A549 (cell line): ENCODE data around the gene CCR5. TPM values are rescaled to one million over a fixed set of nuclear protein-coding genes. Genes with fewer than 3 reads are reported as not detected.

Experiments
- ATAC-seq, 2 experiments: fragments of 200-7000 bp in 1 of 2; fragments of >200 bp in 1 of 2; cut with Nextera tagmentation in 1 of 2; cut with Tn5 transposase in 1 of 2; 3 replicates each; pipeline versions ENCODE4 v1.8.0 to v1.9.1; 2018 to 2020; ENCODE audit warnings: mild to moderate bottlenecking in 1 of 2, moderate library complexity in 1 of 2
- CTCF ChIA-PET: fragments of 300-600 bp; sonication (Branson Sonifier 250); formaldehyde crosslinking; extraction: SDS; loops from one replicate; lab custom pipeline; 2021; ENCODE audit warnings: antibody characterized with exemption, inconsistent platforms; lab: Yijun Ruan, JAX
- POLR2A ChIA-PET: fragments of 350-600 bp; formaldehyde crosslinking; extraction: SDS; loops from one replicate; lab custom pipeline; 2021; ENCODE audit warnings: antibody characterized with exemption, inconsistent platforms; lab: Yijun Ruan, JAX
- DNase-seq, 2 experiments: peaks; one replicate each; pipeline versions ENCODE4 v3.0.0 to v3.0.0-alpha.2; 2011 to 2016; ENCODE audit warnings: low read depth in 1 of 2, low spot score in 1 of 2
- FAIRE-seq: peaks from 2 replicates; lab custom pipeline; 2011; peaks lifted over from hg19 to GRCh38; lab: Jason Lieb, UNC
- H3K27ac ChIP-seq, 2 experiments: fragments of >200 bp; sonication (Bioruptor Twin); formaldehyde crosslinking; 3 replicates each; pipeline ENCODE4 v1.5.1; 2016 to 2017
- H3K4me1 ChIP-seq: fragments of >200 bp; sonication (Bioruptor Twin); formaldehyde crosslinking; 3 replicates; pipeline ENCODE4 v1.6.1; 2016
- H3K4me2 ChIP-seq: fragments of >200 bp; sonication (Bioruptor Twin); formaldehyde crosslinking; 3 replicates; pipeline ENCODE4 v1.6.1; 2016
- H3K4me3 ChIP-seq: fragments of >200 bp; sonication (Bioruptor Twin); formaldehyde crosslinking; 3 replicates; pipeline ENCODE4 v1.5.1; 2016
- H3K9me3 ChIP-seq: fragments of >200 bp; sonication (Bioruptor Twin); formaldehyde crosslinking; 3 replicates; pipeline ENCODE4 v1.6.1; 2016
- CBX2 ChIP-seq: fragments of 200-600 bp; sonication (generic); IDR thresholded peaks from 2 replicates; pipeline ENCODE4 v1.6.1; 2016; ENCODE audit warnings: low read depth, mild to moderate bottlenecking, borderline replicate concordance
- CEBPB ChIP-seq, 2 experiments: fragments of >200 bp in 1 of 2; sonication (Bioruptor Twin) in 1 of 2; formaldehyde crosslinking in 1 of 2; IDR thresholded peaks; 2 replicates each; pipeline ENCODE4 v1.6.1; 2012 to 2016
- CHD4 ChIP-seq: fragments of 200-600 bp; sonication (generic); IDR thresholded peaks from 2 replicates; pipeline ENCODE4 v1.6.1; 2016; ENCODE audit warnings: antibody characterized with exemption, mild to moderate bottlenecking, borderline replicate concordance
- EP300 ChIP-seq, 2 experiments: fragments of >200 bp; sonication (Bioruptor Twin); formaldehyde crosslinking; IDR thresholded peaks; 2 replicates in 1 of 2; 3 replicates in 1 of 2; pipeline ENCODE4 v1.6.1; 2016 to 2017
- ESRRA ChIP-seq: fragments of 150-350 bp; IDR thresholded peaks from 2 replicates; pipeline ENCODE4 v1.6.1; 2014; ENCODE audit warnings: mild to moderate bottlenecking, low read length, borderline replicate concordance
- FOSL2 ChIP-seq, 2 experiments: fragments of 450-650 bp in 1 of 2; fragments of >200 bp in 1 of 2; sonication (Bioruptor Twin) in 1 of 2; formaldehyde crosslinking; IDR thresholded peaks; 2 replicates each; pipeline versions ENCODE4 v1.5.0 to v1.6.1; 2016 to 2020; ENCODE audit warnings: mild to moderate bottlenecking in 1 of 2, moderate library complexity in 1 of 2
- FOXS1 ChIP-seq: fragments of 250-450 bp; sonication (Bioruptor Pico); IDR thresholded peaks from 2 replicates; pipeline ENCODE4 v1.5.0; 2020; ENCODE audit warnings: mild to moderate bottlenecking, moderate library complexity
- HDAC2 ChIP-seq: fragments of 200-600 bp; sonication (generic); IDR thresholded peaks from 2 replicates; pipeline ENCODE4 v1.6.1; 2016
- JUN ChIP-seq, 2 experiments: fragments of >200 bp; sonication (Bioruptor Twin); formaldehyde crosslinking; IDR thresholded peaks; 2 replicates in 1 of 2; 3 replicates in 1 of 2; pipeline ENCODE4 v1.6.1; 2016 to 2017
- KDM1A ChIP-seq: fragments of 200-600 bp; sonication (generic); IDR thresholded peaks from 2 replicates; pipeline ENCODE4 v1.6.1; 2016; ENCODE audit warnings: low read depth, mild to moderate bottlenecking
- MYC ChIP-seq: IDR thresholded peaks from 2 replicates; pipeline ENCODE4 v1.6.1; 2012; ENCODE audit warnings: mild to moderate bottlenecking, inconsistent platforms, low read length, improper control_type of control experiment, borderline replicate concordance
- NPAS2 ChIP-seq: fragments of 250-450 bp; sonication (Bioruptor Pico); IDR thresholded peaks from 2 replicates; pipeline ENCODE4 v1.8.0; 2022; ENCODE audit warnings: mild to moderate bottlenecking, moderate library complexity, borderline replicate concordance
- PHF8 ChIP-seq: fragments of 200-600 bp; sonication (generic); IDR thresholded peaks from 2 replicates; pipeline ENCODE4 v1.6.1; 2016; ENCODE audit warnings: low read depth, mild to moderate bottlenecking, antibody characterized with exemption, moderate library complexity, borderline replicate concordance
- RAD21 ChIP-seq, 2 experiments: fragments of >200 bp in 1 of 2; sonication (Bioruptor Twin) in 1 of 2; formaldehyde crosslinking in 1 of 2; IDR thresholded peaks in 1 of 2; conservative IDR thresholded peaks in 1 of 2; 2 replicates in 1 of 2; 3 replicates in 1 of 2; pipeline ENCODE4 v1.6.1; 2012 to 2018; ENCODE audit warnings: inconsistent platforms in 1 of 2
- SMC3 ChIP-seq: fragments of >200 bp; sonication (Bioruptor Twin); formaldehyde crosslinking; IDR thresholded peaks from 3 replicates; pipeline ENCODE4 v1.6.1; 2018; ENCODE audit warnings: inconsistent platforms
- SREBF2 ChIP-seq: fragments of 450-650 bp; IDR thresholded peaks from 2 replicates; pipeline ENCODE4 v1.6.1; 2014; ENCODE audit warnings: mild to moderate bottlenecking, moderate library complexity
- TFCP2L1 ChIP-seq: fragments of 250-450 bp; sonication (Bioruptor Pico); IDR thresholded peaks from 2 replicates; pipeline ENCODE4 v1.5.0; 2021; ENCODE audit warnings: mild to moderate bottlenecking
- TP53 ChIP-seq: fragments of 250-450 bp; sonication (Bioruptor Pico); IDR thresholded peaks from 2 replicates; pipeline ENCODE4 v1.5.0; 2021; ENCODE audit warnings: mild to moderate bottlenecking, moderate library complexity
- ZC3H11A ChIP-seq: fragments of 450-650 bp; IDR thresholded peaks from 2 replicates; pipeline ENCODE4 v1.6.1; 2014; ENCODE audit warnings: antibody characterized with exemption, mild to moderate bottlenecking
- ZFP36 ChIP-seq: fragments of 450-650 bp; IDR thresholded peaks from 2 replicates; pipeline ENCODE4 v1.6.1; 2014; ENCODE audit warnings: borderline replicate concordance; ENCODE audit not compliant: partially characterized antibody
- ZSCAN20 ChIP-seq: fragments of 250-450 bp; sonication (Bioruptor Pico); IDR thresholded peaks from 2 replicates; pipeline ENCODE4 v1.8.0; 2022; ENCODE audit warnings: mild to moderate bottlenecking, moderate library complexity
- WGBS: methylation state at CpG from one replicate; pipeline ENCODE4 v1.1.6; 2017; ENCODE audit errors: missing lambda C conversion rate; 5-methylcytosine and 5-hydroxymethylcytosine counted together
- polyA plus RNA-seq, 4 experiments: library from polyadenylated mRNA; depleted of rRNA in 3 of 4; stranded (reverse); fragments of >200 nt; fragmentation: RNase III in 1 of 4; extraction: RNeasy Plus Mini Kit Qiagen cat#74134 plus additional on column Dnase treatment in 1 of 4; gene quantifications; 2 replicates in 3 of 4; 3 replicates in 1 of 4; pipeline ENCODE4 v1.2.3, GENCODE V29; 2011 to 2017
- TF ChIP-seq, protein P1 (sequence below): fragments of >200 bp; sonication (Bioruptor Twin); formaldehyde crosslinking; IDR thresholded peaks from 3 replicates; pipeline ENCODE4 v1.5.1; 2016
- TF ChIP-seq, protein P2 (sequence below): fragments of >200 bp; sonication (Bioruptor Twin); formaldehyde crosslinking; IDR thresholded peaks from 3 replicates; pipeline ENCODE4 v1.6.1; 2016
- TF ChIP-seq, protein P3 (sequence below): fragments of 150-350 bp; IDR thresholded peaks from 2 replicates; pipeline ENCODE4 v1.6.1; 2014; ENCODE audit warnings: low read depth, mild to moderate bottlenecking, low read length
- TF ChIP-seq, protein P4 (sequence below): fragments of 250-450 bp; sonication (Bioruptor Pico); IDR thresholded peaks from 2 replicates; pipeline ENCODE4 v1.5.0; 2021; ENCODE audit warnings: mild to moderate bottlenecking, moderate library complexity, borderline replicate concordance

Gene CCR5
- polyA plus RNA-seq, 2 of the 4 experiments (the other 2 are of a cell fraction) = not detected

DNA sequence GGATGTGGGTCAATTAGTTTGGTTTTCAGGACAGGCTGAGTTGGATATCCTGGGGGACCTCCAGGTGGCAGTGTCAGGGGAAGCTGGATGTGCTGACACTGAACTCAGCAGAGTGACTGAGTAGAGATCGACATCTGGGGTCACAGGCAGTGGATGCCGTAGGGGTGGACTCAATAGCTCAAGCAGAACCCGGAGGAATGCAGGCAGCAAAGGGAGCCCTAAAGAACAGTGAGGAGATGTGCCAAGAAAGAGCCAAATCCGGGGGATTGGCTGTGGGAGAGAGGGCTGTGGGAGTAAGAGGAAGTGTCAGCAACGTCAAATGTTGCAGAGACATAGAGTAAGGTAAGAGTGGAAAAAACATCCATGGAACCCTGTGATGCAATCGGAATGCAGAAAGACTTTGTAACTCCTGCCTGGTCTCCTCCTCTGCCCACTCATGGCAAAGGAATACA lies 24.5 kb downstream of the CCR5 start:
- CTCF ChIA-PET = no interaction called here
- TF ChIP-seq ESRRA (no peak), CEBPB (IDR thresholded peaks at IDR 0.05) (no peak), HDAC2 (no peak), FOXS1 (no peak), TFCP2L1 (CRISPR knock-in tag) (no peak), CHD4 (no peak), TP53 (CRISPR knock-in tag) (no peak), PHF8 (no peak)
- TF ChIP-seq, protein P1, sequence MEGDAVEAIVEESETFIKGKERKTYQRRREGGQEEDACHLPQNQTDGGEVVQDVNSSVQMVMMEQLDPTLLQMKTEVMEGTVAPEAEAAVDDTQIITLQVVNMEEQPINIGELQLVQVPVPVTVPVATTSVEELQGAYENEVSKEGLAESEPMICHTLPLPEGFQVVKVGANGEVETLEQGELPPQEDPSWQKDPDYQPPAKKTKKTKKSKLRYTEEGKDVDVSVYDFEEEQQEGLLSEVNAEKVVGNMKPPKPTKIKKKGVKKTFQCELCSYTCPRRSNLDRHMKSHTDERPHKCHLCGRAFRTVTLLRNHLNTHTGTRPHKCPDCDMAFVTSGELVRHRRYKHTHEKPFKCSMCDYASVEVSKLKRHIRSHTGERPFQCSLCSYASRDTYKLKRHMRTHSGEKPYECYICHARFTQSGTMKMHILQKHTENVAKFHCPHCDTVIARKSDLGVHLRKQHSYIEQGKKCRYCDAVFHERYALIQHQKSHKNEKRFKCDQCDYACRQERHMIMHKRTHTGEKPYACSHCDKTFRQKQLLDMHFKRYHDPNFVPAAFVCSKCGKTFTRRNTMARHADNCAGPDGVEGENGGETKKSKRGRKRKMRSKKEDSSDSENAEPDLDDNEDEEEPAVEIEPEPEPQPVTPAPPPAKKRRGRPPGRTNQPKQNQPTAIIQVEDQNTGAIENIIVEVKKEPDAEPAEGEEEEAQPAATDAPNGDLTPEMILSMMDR = no peak
- TF ChIP-seq, protein P2, sequence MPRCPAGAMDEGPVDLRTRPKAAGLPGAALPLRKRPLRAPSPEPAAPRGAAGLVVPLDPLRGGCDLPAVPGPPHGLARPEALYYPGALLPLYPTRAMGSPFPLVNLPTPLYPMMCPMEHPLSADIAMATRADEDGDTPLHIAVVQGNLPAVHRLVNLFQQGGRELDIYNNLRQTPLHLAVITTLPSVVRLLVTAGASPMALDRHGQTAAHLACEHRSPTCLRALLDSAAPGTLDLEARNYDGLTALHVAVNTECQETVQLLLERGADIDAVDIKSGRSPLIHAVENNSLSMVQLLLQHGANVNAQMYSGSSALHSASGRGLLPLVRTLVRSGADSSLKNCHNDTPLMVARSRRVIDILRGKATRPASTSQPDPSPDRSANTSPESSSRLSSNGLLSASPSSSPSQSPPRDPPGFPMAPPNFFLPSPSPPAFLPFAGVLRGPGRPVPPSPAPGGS = no peak
- Histone ChIP-seq H3K4me2 (no peak overlapping the region), H3K4me3 (no peak overlapping the region), H3K27ac (no peak overlapping the region), H3K4me1 (no peaks in the 10 kb centered on the region), H3K9me3 (no peaks in the 10 kb centered on the region)
- DNase-seq = no peak
- ATAC-seq = peak; percentile 37 to 54; a peak in 2 of 6 replicates
- POLR2A ChIA-PET = no interaction called here
- no peak for FAIRE-seq
- WGBS = 52% methylated on average over 6 of the region's 6 CpGs

DNA sequence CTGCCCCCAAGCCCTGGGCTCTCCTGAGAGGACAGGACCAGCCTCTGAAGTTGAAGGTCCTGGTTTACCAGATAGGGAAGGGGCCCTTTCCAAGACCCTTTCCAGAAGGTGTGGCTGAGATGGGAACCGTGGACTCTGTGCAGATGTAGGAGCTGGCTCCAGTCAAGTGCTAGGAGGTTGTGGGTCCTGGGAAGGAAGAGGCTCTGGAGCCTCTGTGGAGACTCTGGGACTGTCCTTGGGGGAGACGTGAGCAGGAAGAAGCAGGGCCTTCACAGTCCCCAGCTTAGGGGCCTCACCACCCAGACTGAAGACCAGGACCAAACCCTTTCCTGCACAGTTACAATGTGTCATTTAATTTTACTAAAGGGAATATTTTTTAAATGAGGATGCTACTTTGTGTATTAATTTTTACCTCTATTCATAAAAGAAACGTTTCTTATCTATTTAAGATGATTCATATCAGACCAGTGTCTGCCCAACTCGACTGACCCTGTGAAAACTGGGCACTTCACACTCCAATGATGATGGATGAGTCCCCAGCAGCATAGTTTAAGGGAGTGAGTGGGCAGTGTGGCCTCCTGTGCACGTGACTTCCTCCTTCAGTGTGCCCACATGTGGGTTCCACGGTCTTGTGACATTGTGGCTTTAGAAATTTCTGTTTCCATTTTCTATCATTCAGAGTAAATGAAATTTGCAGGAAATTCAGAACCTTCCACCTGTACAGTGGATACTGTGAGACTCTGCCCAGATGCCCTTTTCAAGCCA lies 25.2 kb downstream of the CCR5 start:
- Histone ChIP-seq H3K4me2 (no peak overlapping the region), H3K9me3 (no peaks in the 10 kb centered on the region), H3K4me3 (no peak overlapping the region), H3K4me1 (no peaks in the 10 kb centered on the region), H3K27ac (no peak overlapping the region)
- ChIA-PET POLR2A (no interaction called here), CTCF (no interaction called here)
- TF ChIP-seq KDM1A (no peak), JUN (IDR thresholded peaks at IDR 0.05) (no peak), EP300 (IDR thresholded peaks at IDR 0.05) (no peak), MYC (no peak), CBX2 (no peak), HDAC2 (no peak), RAD21 (conservative IDR thresholded peaks at IDR 0.05 in 1 of 2, IDR thresholded peaks at IDR 0.05 in 1 of 2) (no peak), SMC3 (no peak), PHF8 (no peak), ZFP36 (no peak), ZSCAN20 (CRISPR knock-in tag) (no peak), CEBPB (IDR thresholded peaks at IDR 0.05) (no peak), FOSL2 (IDR thresholded peaks at IDR 0.05) (no peak), FOSL2 (CRISPR knock-in tag; IDR thresholded peaks at IDR 0.05) (no peak), SREBF2 (no peak), NPAS2 (CRISPR knock-in tag) (no peak), ZC3H11A (no peak), TFCP2L1 (CRISPR knock-in tag) (no peak)
- TF ChIP-seq, protein P3, sequence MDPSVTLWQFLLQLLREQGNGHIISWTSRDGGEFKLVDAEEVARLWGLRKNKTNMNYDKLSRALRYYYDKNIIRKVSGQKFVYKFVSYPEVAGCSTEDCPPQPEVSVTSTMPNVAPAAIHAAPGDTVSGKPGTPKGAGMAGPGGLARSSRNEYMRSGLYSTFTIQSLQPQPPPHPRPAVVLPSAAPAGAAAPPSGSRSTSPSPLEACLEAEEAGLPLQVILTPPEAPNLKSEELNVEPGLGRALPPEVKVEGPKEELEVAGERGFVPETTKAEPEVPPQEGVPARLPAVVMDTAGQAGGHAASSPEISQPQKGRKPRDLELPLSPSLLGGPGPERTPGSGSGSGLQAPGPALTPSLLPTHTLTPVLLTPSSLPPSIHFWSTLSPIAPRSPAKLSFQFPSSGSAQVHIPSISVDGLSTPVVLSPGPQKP = no peak
- TF ChIP-seq, protein P4, sequence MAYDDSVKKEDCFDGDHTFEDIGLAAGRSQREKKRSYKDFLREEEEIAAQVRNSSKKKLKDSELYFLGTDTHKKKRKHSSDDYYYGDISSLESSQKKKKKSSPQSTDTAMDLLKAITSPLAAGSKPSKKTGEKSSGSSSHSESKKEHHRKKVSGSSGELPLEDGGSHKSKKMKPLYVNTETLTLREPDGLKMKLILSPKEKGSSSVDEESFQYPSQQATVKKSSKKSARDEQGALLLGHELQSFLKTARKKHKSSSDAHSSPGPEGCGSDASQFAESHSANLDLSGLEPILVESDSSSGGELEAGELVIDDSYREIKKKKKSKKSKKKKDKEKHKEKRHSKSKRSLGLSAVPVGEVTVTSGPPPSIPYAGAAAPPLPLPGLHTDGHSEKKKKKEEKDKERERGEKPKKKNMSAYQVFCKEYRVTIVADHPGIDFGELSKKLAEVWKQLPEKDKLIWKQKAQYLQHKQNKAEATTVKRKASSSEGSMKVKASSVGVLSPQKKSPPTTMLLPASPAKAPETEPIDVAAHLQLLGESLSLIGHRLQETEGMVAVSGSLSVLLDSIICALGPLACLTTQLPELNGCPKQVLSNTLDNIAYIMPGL (CRISPR knock-in tag) = no peak
- ATAC-seq (no peak), DNase-seq (no peak), FAIRE-seq (no peak)
- WGBS = 36% methylated on average over 5 of the region's 6 CpGs
